ENCODE results near the gene DCC.

The DCC gene

GRCh38 chr18:53147472-53147871 lies 807.5 kb downstream of the DCC start:
- H3K4me3 ChIP-seq (ENCODE audit: low read depth, low read length), result no peak overlapping the region

- H3K4me3 ChIP-seq (ENCODE audit: low read depth, low read length), result no peak overlapping the region
Measured at GRCh38 chr18:53148123-53148522, 808.1 kb downstream of the DCC start.

- no peak overlapping the region for H3K4me3 ChIP-seq (ENCODE audit: low read depth, low read length)
Measured at GRCh38 chr18:53152476-53152875, 812.5 kb downstream of the DCC start.

- no peak overlapping the region for H3K4me3 ChIP-seq (ENCODE audit: low read depth, low read length)
Measured at GRCh38 chr18:53153281-53153680, 813.3 kb downstream of the DCC start.

DNA sequence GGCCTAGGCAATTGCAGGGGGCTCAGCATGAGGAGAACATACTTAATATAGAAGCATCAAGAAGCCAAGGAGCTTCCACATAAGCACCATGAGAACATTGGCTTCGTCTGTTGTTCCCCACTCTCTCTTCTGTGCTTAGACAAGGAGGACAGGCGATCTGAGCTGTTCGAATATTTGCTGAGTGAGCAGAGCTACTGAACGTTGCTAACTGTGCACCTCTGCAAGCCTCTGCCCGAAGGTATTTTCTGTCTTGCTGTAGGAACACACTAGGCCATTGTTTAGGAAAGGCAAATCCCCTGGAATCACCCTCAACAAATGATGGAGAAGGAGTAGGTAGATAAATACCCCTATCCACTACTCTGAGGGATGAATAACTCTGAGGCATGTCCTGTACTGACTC lies 813.8 kb downstream of the DCC start:
- H3K4me3 ChIP-seq (ENCODE audit: low read depth, low read length), result no peak overlapping the region

- H3K4me3 ChIP-seq (ENCODE audit: low read depth, low read length), result no peak overlapping the region
Measured at GRCh38 chr18:53165770-53166169, 825.8 kb downstream of the DCC start.

DNA sequence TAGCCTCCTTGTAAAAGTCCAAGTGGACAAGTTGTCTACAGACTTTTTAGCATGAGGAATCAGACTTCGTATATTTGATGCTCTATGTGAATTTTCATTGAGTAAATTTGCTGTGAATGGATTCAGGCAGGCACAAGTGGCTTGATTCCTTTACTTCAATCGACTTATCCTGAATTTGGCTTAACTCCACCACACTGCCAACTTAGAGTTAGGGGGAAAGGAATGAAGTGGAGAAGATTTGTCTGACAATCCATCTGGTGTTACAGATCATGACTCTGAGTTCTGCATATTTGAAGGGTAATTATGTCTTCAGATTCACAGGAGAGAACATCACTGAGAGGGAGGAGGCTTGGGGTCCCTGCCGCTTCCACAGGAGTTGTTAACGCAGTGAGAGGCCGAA lies 829.3 kb downstream of the DCC start:
- H3K4me3 ChIP-seq (ENCODE audit: low read depth, low read length), result no peak overlapping the region

- H3K4me3 ChIP-seq (ENCODE audit: low read depth, low read length), result no peak overlapping the region
Measured at GRCh38 chr18:53191634-53192033, 851.6 kb downstream of the DCC start.

GRCh38 chr18:53193870-53194269 lies 853.9 kb downstream of the DCC start:
- no peak overlapping the region for H3K4me3 ChIP-seq (ENCODE audit: low read depth, low read length)

DNA sequence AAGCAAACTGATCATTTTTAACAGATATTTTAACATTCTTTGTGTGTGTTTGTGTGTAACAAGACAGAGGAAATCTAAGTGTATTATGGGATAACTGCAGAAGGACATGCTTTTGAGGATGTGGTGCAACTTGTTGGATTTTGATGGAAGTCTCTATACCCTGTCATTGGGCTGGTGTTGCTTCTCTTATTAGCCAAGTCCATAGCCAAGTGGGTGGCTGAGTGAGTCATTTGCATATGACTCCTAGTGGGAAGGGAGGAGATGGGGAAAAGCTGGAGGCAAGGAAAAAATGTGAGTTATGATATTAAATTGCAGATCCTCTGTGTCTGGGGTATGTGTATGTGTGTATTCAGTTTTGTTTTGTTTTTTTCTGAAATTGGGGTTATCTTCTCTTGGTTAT lies 879.9 kb downstream of the DCC start:
- no peak overlapping the region for H3K4me3 ChIP-seq (ENCODE audit: low read depth, low read length)

DNA sequence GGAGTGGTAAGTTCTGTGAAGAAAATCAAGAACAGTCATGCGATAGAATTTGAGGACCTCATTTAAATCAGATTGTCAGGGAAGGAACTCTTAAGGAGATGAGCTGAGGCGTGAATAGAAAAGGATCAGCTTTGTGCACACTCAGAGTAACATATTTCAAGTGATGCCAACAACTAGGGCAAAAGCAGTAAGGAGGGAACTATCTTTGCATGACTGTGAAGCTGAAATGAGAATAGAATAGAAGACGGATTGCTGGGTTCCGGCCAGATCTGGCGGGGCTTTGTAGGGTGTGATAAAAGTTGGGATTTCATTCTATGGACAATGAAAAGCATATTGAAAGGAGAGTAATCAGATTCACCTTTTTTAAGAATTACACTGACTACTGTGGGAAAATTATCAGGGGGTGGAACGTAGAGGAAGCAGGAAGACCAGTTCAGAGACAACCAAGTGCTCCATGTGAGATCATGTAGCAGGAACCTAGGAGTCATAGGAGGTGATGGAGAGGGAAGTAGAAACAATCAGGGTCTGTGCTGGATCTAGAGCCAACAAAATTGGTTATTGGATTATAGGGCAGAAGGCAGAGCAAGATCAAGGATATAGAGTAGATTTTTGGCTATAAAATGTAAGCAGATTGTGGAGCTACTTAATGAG lies 884.3 kb downstream of the DCC start:
- H3K4me3 ChIP-seq (ENCODE audit: low read depth, low read length), result no peak overlapping the region

GRCh38 chr18:53225567-53226325 lies 885.7 kb downstream of the DCC start:
- no peak overlapping the region for H3K4me3 ChIP-seq (ENCODE audit: low read depth, low read length)

DNA sequence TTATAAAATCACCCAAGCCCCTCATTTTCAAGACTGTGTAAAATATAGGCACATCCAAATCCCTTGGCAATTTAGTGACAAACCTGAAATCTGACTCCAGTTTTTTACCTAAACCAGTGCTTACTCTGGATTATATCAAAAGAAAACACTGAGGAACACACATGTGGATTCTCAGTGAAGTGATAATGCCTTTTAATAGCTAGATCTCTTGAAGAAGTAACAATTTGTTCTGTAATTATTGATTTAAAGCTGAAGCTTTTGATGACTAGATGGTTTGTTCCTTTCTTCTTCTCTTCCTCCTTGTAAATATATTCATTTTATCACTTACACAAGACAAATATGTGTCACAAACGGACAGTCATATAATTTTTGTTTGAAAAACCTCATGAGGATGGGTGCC lies 894.6 kb downstream of the DCC start:
- no peak overlapping the region for H3K4me3 ChIP-seq (ENCODE audit: low read depth, low read length)

GRCh38 chr18:53241161-53241560 lies 901.2 kb downstream of the DCC start:
- H3K4me3 ChIP-seq (ENCODE audit: low read depth, low read length), result no peak overlapping the region

DNA sequence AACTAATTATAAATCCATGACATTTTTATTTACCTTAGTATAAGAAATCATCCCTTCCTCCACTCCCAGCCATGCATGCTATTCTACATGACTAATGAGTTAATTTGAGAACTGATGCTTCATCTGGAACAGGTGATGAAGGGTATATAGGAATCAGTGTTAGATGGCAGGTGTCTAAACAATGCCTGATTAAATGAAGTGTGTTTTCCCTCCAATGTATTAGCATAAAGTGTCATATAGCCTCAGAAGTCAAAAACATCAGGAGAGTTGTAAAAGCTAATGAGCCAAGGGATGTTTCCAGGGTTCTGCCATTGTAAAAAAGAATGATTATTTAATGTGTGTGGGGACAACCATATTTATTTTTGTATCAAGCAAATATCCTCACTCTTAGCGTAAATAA lies 913.8 kb downstream of the DCC start:
- no peak overlapping the region for H3K4me3 ChIP-seq (ENCODE audit: low read depth, low read length)

DNA sequence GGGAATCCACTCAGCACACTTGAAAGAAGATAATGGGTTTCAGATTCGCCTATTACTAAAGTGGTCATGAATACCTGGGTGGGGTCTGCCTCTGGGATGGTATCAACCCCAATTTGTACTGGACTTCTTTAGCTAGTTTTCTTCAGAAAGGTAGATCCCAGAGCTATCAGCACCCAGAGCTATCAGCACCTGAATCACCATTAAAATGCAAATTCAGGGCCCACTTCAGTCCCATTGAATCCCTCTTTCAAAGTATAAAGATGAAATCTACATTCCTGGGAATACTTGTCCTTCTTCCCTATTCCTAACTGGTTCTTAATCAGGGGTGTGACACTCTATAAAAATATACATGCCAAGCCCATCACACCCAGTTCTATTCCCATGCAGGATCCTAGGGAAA lies 914.3 kb downstream of the DCC start:
- no peak overlapping the region for H3K4me3 ChIP-seq (ENCODE audit: low read depth, low read length)

- H3K4me3 ChIP-seq (ENCODE audit: low read depth, low read length), result no peak overlapping the region
Measured at GRCh38 chr18:53261241-53261640, 921.2 kb downstream of the DCC start.

- H3K4me3 ChIP-seq (ENCODE audit: low read depth, low read length), result no peak overlapping the region
Measured at GRCh38 chr18:53266850-53267249, 926.9 kb downstream of the DCC start.

DNA sequence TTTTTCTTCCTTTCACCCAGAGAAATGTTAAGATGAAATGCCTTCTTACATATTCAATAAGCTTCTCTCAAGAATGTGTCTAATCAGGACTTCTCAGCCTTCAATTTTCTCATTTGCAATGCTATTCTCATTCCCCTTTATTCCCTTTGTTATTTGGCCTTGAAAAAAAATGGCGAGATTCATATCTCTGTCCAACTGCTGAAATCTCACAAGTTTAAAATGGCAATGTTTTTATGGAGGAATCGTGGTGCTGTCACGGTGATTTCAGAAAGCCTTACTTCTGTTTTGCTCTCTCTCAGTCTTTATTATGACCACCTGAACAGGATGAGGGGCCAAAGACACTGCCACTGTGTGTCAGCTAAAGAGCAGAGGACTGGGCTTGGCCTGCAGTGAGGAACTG lies 928.5 kb downstream of the DCC start:
- no peak overlapping the region for H3K4me3 ChIP-seq (ENCODE audit: low read depth, low read length)

DNA sequence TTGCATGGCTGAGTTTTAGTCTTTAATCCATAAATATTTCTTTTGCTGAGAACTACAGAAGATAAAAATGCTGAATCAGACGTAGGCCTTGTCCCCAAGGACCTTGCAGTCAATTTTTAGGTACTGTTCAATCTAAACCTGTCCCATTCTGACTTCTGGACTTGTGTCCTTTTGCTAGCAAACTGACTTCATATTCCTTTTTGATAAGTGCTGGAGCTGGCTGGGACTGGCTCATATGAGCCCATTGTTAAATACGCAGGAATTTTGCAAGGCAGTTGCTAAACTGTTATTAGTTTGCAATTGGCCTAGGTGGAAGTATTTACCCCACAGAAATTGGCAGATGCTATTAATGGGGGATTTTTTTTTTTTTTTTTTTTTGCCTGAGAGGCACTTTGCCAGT lies 941.4 kb downstream of the DCC start:
- no peak overlapping the region for H3K4me3 ChIP-seq (ENCODE audit: low read depth, low read length)

GRCh38 chr18:53283708-53284107 lies 943.7 kb downstream of the DCC start:
- no peak overlapping the region for H3K4me3 ChIP-seq (ENCODE audit: low read depth, low read length)

DNA sequence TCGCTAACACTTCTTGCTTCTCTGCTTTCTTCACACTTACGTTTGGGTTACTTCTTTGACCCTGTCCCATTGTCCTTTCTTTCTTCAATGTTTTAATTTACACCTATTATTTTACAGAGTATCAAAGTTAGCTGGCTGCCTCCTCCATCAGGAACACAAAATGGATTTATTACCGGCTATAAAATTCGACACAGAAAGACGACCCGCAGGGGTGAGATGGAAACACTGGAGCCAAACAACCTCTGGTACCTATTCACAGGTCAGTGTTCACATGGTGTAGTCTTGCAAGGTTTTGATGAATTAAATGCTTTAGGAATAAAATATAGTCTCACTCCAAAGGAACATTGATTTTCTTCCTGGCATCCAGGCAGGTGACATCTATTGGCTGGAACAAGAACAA lies 965.5 kb downstream of the DCC start:
- no peak overlapping the region for H3K4me3 ChIP-seq (ENCODE audit: low read depth, low read length)

DNA sequence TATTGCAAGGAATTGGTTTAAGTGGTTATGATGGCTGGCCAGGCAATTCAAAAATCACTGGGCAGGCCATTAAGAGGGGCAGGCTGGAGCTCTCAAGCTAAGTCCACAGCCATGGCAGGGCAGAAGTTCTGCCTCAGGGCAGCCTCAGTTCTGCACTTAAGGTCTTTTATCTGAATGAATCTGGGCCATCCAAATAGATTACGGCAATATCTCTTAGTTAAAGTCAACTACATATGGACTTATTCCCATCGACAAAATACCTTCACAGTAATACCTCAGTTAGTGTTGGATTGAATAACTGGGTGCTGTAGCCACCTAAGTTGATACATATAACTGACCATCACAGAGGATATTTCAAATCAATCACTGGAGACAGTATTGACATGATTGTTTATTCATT lies 979.6 kb downstream of the DCC start:
- H3K4me3 ChIP-seq (ENCODE audit: low read depth, low read length), result no peak overlapping the region
